Measurements from ENCODE around the gene SEMA3G.

DNA sequence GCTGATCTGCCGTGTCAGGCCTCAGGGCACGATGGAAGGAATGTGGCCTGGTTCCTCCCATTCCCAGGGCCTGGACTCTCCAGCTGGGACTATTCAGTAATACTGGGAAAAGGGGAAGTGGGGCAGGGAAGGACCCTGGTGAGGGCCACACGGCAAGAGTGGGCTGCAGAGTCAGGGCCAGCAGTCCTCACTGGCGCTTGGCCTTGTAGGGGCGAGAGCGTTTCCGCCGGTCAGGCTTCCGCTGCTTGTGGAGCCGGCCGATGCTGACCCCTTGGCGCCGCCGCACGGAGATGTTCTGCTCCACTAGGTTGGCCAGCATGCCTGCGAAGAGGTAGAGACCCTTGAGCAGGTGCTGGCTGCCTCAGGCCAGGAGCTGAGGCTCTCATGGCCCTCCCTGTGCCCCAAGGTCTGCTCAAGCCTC, 42.8 kb downstream of the SEMA3G start:
- TF ChIP-seq, protein P1, sequence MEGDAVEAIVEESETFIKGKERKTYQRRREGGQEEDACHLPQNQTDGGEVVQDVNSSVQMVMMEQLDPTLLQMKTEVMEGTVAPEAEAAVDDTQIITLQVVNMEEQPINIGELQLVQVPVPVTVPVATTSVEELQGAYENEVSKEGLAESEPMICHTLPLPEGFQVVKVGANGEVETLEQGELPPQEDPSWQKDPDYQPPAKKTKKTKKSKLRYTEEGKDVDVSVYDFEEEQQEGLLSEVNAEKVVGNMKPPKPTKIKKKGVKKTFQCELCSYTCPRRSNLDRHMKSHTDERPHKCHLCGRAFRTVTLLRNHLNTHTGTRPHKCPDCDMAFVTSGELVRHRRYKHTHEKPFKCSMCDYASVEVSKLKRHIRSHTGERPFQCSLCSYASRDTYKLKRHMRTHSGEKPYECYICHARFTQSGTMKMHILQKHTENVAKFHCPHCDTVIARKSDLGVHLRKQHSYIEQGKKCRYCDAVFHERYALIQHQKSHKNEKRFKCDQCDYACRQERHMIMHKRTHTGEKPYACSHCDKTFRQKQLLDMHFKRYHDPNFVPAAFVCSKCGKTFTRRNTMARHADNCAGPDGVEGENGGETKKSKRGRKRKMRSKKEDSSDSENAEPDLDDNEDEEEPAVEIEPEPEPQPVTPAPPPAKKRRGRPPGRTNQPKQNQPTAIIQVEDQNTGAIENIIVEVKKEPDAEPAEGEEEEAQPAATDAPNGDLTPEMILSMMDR (IDR thresholded peaks at IDR 0.05), result no peak
- TF ChIP-seq POLR2A (IDR thresholded peaks at IDR 0.05), result no peak

All from heart left ventricle (tissue), 13 donors.